ENCODE data around the gene CFDP1.

- TF ChIP-seq CTCF (IDR thresholded peaks at IDR 0.05), result no peak
- no peak for TF ChIP-seq POLR2AphosphoS5 (IDR thresholded peaks at IDR 0.05)
- TF ChIP-seq EP300 (IDR thresholded peaks at IDR 0.05), result no peak
- no peak for TF ChIP-seq POLR2A (IDR thresholded peaks at IDR 0.05)
Observed at GRCh38 chr16:75364286-75364791, 69.0 kb downstream of the CFDP1 start.

All from suprapubic skin (tissue), 4 donors.